GM18858 (cell line): Measurements from ENCODE around the gene PLCD1.
"Not testable (repeated sequence)": the region's sequence is repeated elsewhere in the genome, so short reads cannot be mapped to it uniquely, and the experiment has no call there.

Source experiments
- ATAC-seq: cut with Tn5 transposase; IDR thresholded peaks from one replicate; pipeline ENCODE4 v1.9.1; 2021; ENCODE audit not compliant: unreplicated experiment

PLCD1 gene

GRCh38 chr3:38029400-38030125, at the start of gene PLCD1:
Gene PLCD1 (minus strand): TSS chr3:38029642. CDS start chr3:38029539, 103 bp downstream.
- ATAC-seq: no peak

DNA sequence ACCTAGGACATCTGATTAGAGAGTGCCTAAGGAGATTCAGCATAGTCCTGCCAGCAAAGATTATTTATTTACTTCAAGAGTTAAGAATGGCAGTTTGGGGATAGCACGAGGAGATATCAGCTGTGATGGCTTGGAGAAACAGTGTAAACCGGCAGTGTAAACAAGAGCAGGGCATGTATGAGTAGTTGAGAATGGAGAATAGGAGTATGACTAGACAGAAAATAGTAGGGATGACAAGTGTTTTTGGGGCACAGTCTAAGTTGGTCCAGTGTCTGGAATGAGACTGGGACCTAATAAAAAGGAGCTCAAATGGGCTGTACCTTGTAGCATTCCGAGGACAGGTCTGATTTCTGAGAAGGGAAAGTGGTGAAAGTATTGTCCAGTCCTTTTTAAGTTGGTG, 47.6 kb upstream of the PLCD1 start:
- not testable (repeated sequence) for ATAC-seq

DNA sequence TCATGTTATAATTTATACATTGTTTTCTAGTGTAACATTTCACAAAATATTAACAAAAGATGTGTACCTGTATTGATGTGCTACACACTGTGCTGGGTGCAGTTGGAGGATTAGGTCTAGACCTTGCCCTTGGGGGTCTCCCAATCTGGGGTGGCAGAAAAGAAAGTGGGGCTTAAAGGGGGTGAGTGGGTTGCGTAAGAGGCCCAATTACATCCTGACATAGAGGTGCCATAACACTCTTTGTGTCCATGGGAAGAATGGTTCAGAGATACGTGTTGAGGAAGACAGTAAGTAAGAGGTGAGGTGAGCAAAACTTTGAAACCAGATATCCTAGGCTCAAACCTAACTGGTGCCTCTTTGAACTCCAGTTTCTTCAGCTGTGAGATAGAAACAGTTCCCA, 40.6 kb upstream of the PLCD1 start:
- ATAC-seq: no peak

GRCh38 chr3:38067508-38068233, 38.2 kb upstream of the PLCD1 start:
- no peak for ATAC-seq

DNA sequence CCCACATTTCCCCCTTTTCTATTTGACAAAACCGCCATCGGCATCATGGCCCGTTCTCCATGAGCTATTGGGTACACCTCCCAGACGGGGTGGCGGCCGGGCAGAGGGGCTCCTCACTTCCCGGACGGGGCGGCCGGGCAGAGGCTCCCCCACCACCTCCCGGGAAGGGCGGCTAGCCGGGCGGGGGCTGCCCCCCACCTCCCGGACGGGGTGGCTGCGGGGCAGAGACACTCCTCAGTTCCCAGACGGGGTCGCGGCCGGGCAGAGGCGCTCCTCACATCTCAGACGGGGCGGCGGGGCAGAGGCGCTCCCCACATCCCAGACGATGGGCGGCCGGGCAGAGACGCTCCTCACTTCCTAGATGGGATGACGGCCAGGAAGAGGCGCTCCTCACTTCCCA, 35.0 kb upstream of the PLCD1 start:
- not testable (repeated sequence) for ATAC-seq

- ATAC-seq: no peak
These were observed 33.4 kb upstream of the PLCD1 start for GRCh38 chr3:38062809-38063208.

DNA sequence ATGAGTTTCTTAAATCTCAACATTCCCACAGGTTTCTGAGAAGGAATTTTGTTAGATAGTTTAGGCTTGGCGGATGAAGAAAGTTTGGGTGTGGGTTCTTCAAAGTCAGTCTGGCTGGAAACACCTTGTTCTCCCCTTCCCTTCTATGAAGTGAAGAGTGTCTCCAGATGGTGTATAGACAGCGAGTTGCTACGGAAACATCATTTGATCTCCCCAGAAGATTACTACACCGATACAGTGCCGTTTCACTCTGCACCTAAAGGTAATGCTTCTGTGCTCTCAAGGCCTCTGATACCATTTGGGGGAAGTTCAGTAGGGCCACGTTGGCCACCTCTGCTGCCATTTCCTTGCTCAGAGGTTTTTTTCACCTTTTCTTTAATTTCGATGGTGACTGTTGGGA, 30.1 kb upstream of the PLCD1 start:
- ATAC-seq: no peak

- no peak for ATAC-seq
These were observed 29.7 kb upstream of the PLCD1 start for GRCh38 chr3:38059148-38059547.

GRCh38 chr3:38054499-38055001, 25.1 kb upstream of the PLCD1 start:
- ATAC-seq: no peak

GRCh38 chr3:38053813-38054498, 24.5 kb upstream of the PLCD1 start:
- ATAC-seq: not testable (repeated sequence)

GRCh38 chr3:38053286-38053685, 23.8 kb upstream of the PLCD1 start:
- not testable (repeated sequence) for ATAC-seq

DNA sequence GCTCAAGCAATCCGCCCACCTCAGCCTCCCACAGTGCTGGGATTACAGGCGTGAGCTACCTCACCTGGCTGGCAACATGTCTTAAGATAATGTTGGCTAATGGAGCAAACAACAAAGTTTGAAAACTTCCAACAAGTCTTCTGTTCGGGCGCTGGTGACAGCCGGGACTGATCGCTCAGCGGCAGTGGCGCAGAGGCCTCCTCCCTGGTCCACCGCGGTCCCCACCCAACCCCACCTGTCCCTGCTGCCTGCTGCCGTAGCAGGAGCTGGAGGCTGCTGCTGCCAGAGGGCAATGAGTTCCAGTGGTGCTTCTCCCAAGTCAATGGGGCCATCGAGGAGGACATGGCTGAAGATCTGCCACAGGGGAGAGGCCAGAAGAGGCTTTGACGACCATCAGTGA, 21.7 kb upstream of the PLCD1 start:
- no peak for ATAC-seq

DNA sequence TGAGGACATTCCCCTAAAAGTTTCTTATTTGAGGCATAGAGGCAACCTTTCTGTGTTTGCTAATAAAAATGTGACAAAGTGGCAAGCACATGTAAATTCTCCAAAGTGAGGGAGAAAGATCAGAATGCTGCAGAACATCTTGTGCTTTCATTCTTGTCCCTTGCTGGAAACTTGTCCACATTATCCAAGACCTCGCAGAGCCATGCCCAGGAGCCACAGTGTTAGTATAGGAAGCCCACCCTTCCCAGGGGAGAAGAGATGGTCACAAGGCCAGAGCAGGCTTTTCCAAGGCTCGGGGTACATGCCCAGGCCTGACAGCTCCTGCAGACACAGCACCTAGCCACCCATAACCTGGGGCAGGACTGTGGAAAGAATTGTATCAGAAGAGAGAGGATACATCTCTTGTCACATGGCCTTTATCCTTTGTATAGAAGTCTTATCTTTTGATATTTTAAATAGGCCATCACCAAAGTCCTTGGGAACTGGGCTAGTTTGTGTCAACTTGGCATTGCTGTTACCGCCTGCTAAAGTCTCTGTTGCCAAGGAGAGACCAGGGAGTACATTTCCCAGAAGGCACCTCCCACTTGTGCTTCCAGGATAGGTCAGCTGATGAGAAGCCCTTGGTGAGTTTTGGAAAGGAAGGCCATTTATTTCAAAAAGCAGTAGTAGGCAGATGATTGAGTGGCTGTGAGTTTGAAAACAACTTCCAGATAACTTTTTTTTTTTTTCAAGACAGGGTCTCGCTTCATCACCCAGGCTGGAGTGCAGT, 20.1 kb upstream of the PLCD1 start:
- ATAC-seq: no peak

DNA sequence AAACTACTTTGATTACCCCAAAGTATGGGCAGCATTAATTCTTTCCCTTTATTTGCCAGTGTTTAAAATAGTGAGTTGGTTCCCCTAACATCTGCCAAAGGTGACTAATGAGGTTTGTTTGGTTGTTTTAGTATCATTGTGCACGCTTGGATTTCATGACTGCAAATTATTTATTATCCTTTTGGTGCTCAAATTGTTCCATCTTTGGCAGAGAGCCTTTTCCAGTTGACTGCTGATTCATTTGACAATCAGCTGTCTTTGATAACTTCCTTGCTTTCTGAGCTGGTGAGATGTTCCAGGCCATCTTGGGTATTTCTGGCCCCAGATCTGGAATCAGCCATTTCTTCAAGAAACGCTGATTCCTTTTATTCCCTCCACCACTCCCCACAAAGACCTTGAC, 18.5 kb upstream of the PLCD1 start:
- no peak for ATAC-seq

- no peak for ATAC-seq
These were observed 17.4 kb upstream of the PLCD1 start for GRCh38 chr3:38046821-38047220.

- no peak for ATAC-seq
These were observed 16.6 kb upstream of the PLCD1 start for GRCh38 chr3:38046027-38046426.

GRCh38 chr3:38043486-38043885, 14.0 kb upstream of the PLCD1 start:
- no peak for ATAC-seq

GRCh38 chr3:38040401-38040800, 11.0 kb upstream of the PLCD1 start:
- no peak for ATAC-seq

- ATAC-seq: peak; percentile 43
These were observed 10.4 kb upstream of the PLCD1 start for GRCh38 chr3:38039899-38040261.

GRCh38 chr3:38039101-38039898, 9.9 kb upstream of the PLCD1 start, which contains the start of gene DLEC1:
Gene DLEC1 (plus strand): TSS chr3:38039208. CDS start chr3:38039226, 18 bp downstream.
- ATAC-seq: peak; percentile 54
